ENCODE results near the gene CENATAC.
A peak's percentile ranks its signal among the peaks of the same experiment; 100 is the strongest.
"Not testable (repeated sequence)": the region's sequence is repeated elsewhere in the genome, so short reads cannot be mapped to it uniquely, and the experiment has no call there.

The CENATAC gene

DNA sequence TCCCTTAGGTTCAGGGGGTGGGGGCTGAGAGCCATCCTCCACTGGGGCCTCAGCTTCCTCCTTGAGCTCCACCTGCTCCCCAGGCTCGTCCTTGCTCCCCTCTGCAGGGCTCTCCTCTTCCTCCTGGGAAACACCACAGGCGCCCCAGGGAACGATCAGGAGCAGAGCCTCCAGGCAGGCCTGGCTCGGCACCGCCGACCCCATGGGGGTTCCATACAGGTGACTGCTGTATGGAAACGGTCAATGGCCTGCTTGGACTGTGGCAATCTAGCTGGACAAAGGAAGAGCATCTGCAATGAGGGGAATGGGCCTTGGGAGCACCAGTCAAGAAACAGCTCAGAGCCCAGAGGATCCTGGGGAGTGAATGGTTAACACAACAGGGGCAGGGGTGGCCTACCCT is 51.1 kb downstream of the CENATAC start:
- no peaks in the 10 kb centered on the region for H3K27me3 ChIP-seq (ENCODE audit: control insufficient read depth, insufficient read depth, low read length)
- no peak overlapping the region for H3K4me3 ChIP-seq (ENCODE audit: low read length)
- H3K9ac ChIP-seq (ENCODE audit: low read length), result no peak overlapping the region
- no peaks in the 10 kb centered on the region for H3K9me3 ChIP-seq (ENCODE audit: control insufficient read depth, low read length)
- H3K4me1 ChIP-seq (ENCODE audit: control insufficient read depth, insufficient read depth, low read length), result no peaks in the 10 kb centered on the region
- peaks cover 43% of the 10 kb centered on the region for H3K36me3 ChIP-seq (ENCODE audit: control insufficient read depth, insufficient read depth, low read length)

DNA sequence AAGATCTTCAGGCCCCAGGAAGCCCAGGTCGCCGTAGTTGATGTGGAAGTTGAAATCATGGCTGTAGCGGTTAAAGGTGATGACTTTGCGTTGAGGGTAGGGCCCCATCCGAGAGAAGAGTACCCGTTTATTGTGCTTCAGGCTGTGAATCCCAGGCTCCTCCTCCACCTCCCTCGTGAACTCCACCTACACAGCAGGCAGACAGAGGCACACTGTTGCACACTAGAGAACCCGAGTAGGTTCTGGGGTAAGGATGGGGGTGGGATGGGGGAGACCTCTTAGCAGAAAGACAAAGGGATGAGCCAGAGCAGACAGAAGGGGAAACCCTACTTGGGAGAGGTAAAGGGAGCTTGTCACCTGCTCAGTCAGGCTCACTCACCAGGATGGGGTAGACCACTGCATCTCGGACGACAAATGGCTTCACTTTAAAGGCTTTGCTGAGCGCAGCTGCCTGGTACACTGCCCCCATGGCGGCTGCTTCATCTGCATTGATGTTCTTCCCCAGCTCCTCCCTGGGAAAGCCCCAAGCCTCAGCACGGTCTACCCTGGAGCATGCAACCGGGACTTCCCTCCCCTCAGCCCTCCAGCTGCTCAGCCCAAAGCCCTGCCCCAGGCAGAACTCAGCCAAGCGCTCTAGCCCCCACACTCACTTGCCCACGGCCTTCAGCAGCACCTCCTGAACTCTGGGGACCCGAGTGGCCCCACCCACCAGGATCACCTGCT is 53.7 kb downstream of the CENATAC start:
- Histone ChIP-seq H3K27me3 (ENCODE audit: control insufficient read depth, insufficient read depth, low read length) (no peaks in the 10 kb centered on the region), H3K4me1 (ENCODE audit: control insufficient read depth, insufficient read depth, low read length) (peaks cover 15% of the 10 kb centered on the region), H3K36me3 (ENCODE audit: control insufficient read depth, insufficient read depth, low read length) (peaks cover 43% of the 10 kb centered on the region), H3K9ac (ENCODE audit: low read length) (no peak overlapping the region), H3K9me3 (ENCODE audit: control insufficient read depth, low read length) (no peaks in the 10 kb centered on the region), H3K4me3 (ENCODE audit: low read length) (no peak overlapping the region)

DNA sequence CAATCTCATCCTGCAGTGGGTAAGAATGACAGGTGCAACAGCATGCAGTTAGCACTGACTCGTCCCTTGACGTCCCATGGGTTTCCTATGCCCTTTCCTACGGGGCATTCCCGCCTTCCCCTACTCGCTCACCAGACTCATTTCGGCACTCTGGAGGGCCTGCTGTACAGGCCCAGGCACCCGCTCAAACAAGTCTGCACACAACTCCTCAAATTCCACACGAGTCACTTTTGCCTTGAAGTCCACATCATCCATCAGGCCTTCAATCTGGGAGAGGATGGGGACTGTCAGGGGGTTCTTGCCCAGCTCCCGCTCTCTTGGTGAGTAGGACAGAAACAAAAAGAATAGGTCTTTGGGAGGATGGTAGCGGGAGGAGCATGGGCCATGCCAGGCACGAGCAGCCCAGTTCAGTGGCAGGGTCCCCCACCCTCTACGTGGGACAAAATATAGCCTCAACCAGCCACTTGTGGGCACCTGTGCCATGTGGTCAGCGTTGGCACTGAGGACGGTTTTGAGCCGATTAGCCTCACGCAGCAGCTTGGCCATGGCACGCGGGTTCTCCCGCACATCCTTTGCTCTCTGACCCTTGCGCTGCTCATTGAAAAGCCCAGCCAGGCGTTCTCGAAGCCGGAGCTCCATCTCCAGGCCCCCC is 54.4 kb downstream of the CENATAC start:
- Histone ChIP-seq H3K4me1 (ENCODE audit: control insufficient read depth, insufficient read depth, low read length) (peaks cover 15% of the 10 kb centered on the region), H3K36me3 (ENCODE audit: control insufficient read depth, insufficient read depth, low read length) (peaks cover 42% of the 10 kb centered on the region), H3K9me3 (ENCODE audit: control insufficient read depth, low read length) (no peaks in the 10 kb centered on the region), H3K9ac (ENCODE audit: low read length) (no peak overlapping the region), H3K27me3 (ENCODE audit: control insufficient read depth, insufficient read depth, low read length) (no peaks in the 10 kb centered on the region), H3K4me3 (ENCODE audit: low read length) (no peak overlapping the region)

DNA sequence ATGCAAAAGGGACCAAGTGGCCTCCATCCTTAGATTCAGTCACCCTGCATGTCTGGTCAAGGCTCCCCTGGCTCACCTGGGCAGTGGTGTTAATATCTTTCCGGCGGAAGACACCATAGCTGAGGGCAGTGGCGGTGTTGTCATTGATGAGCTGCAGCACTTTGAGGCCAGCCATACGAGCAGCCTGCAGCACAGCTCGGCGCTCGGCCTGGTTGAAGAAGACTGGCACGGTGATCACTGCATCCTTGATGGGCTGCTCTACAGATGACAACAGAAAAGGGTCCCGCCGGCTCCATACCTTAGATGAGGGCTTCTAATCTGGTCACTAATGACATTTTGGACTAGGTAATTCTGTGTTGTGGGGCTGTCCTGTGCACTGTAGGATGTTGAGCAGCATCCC is 56.5 kb downstream of the CENATAC start:
- H3K4me3 ChIP-seq (ENCODE audit: low read length), result no peak overlapping the region
- H3K4me1 ChIP-seq (ENCODE audit: control insufficient read depth, insufficient read depth, low read length), result peaks cover 15% of the 10 kb centered on the region
- no peaks in the 10 kb centered on the region for H3K9me3 ChIP-seq (ENCODE audit: control insufficient read depth, low read length)
- H3K27me3 ChIP-seq (ENCODE audit: control insufficient read depth, insufficient read depth, low read length), result no peaks in the 10 kb centered on the region
- peaks cover 26% of the 10 kb centered on the region for H3K36me3 ChIP-seq (ENCODE audit: control insufficient read depth, insufficient read depth, low read length)
- H3K9ac ChIP-seq (ENCODE audit: low read length), result no peak overlapping the region

DNA sequence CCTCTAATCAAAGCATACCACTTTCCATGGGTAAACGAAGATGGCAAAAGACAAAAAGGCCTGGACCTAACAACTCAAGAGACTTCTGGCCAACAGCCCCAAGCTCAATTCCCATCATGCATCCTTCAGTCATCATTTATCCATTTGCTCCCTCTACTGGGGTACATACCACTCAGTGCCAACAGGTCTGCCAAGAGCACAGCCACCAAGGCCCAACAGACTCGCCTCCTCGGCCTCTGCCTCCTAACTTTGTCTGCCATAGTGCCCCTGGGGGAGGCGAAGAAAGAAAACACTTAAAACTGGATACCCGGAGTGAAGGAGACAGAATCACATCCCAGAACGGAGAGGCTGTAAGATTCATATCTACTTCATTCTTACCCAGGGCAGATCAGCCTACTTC is 58.0 kb downstream of the CENATAC start:
- peak overlapping the region; percentile 60 for H3K4me3 ChIP-seq (ENCODE audit: low read length)
- H3K27me3 ChIP-seq (ENCODE audit: control insufficient read depth, insufficient read depth, low read length), result no peaks in the 10 kb centered on the region
- H3K36me3 ChIP-seq (ENCODE audit: control insufficient read depth, insufficient read depth, low read length), result peaks cover 24% of the 10 kb centered on the region
- peaks cover 15% of the 10 kb centered on the region for H3K4me1 ChIP-seq (ENCODE audit: control insufficient read depth, insufficient read depth, low read length)
- peak overlapping the region; percentile 75 for H3K9ac ChIP-seq (ENCODE audit: low read length)
- H3K9me3 ChIP-seq (ENCODE audit: control insufficient read depth, low read length), result no peaks in the 10 kb centered on the region

DNA sequence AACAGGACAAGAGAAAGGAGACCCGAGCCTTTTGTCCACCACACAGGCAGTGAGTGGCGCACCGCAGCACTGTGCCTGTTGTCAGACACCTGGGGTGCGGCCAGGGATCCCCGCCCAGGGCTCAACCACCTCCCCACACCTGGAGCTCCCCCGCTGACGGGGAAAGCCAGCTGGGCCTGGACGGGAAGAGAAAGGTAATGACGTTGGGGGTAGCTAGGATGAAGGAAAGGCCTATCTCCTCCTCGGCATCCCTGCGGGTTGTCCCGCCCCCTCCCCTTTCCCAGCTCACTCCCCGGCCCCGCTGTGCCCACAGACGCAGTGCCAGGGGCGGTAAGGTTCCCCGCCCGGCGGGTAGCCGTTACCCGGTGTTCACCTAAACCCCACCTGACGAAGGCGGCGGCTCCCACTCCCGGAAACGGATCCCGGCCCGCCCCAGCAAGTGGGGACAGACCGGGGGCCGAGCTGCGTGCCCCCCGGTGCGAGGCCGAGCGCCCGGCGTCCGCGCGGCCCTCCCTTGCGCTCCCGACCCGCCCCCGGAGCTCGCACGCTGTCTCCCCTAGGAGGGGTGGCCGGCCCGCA is 58.6 kb downstream of the CENATAC start:
- H3K9ac ChIP-seq (ENCODE audit: low read length), result peak overlapping the region; percentile 75
- no peaks in the 10 kb centered on the region for H3K27me3 ChIP-seq (ENCODE audit: control insufficient read depth, insufficient read depth, low read length)
- H3K9me3 ChIP-seq (ENCODE audit: control insufficient read depth, low read length), result no peaks in the 10 kb centered on the region
- peaks cover 15% of the 10 kb centered on the region for H3K4me1 ChIP-seq (ENCODE audit: control insufficient read depth, insufficient read depth, low read length)
- H3K4me3 ChIP-seq (ENCODE audit: low read length), result peak overlapping the region; percentile 60
- peaks cover 24% of the 10 kb centered on the region for H3K36me3 ChIP-seq (ENCODE audit: control insufficient read depth, insufficient read depth, low read length)

DNA sequence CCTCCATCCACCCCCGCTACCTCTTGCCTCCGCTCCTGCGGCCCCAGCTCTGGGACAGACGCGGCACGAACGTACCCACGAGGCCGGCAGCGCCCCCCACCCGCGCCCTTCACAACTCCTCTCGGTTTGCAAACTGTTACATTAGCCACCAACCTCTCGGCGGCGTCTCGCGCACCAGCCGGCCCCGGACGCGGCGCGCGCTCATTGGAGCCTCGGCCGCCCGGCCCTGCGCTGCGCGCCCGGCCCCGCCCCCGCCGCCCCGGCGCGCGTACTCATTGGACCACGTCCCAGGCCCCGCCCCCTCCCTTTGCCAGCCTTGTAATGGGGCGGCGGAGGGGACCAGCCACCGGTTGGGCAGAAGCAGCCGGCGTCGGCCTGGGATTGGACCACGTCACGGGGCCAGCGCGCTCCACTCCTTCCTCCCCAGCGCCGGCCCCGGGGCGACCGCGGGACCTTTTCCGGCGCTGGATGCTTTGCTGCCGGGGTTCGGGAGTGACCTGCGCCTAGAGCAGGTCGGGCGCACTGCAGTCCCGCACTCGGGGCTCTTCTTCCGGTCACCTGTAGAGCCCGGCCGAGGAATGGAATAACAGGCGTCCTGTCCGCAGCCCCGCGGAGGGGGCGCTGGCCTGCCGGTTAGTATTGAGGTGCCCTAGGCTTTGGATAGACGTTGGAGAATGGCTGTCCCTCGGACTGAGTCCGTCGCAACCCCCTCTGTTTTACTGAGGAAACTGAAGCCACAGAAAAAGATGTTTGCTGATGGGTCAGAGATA is 59.2 kb downstream of the CENATAC start, which contains the start of gene HYOU1:
TSS of gene HYOU1 (minus strand) at position 206 of the 770 bp plus-strand sequence. CDS start 1,045 bp downstream, outside the sequence.
- H3K9ac ChIP-seq (ENCODE audit: low read length), result peak within 1 kb of the TSS; percentile 75
- H3K4me3 ChIP-seq (ENCODE audit: low read length), result peak within 1 kb of the TSS; percentile 60
- no peaks in the 10 kb centered on the region for H3K27me3 ChIP-seq (ENCODE audit: control insufficient read depth, insufficient read depth, low read length)
- no peaks in the 10 kb centered on the region for H3K9me3 ChIP-seq (ENCODE audit: control insufficient read depth, low read length)
- H3K36me3 ChIP-seq (ENCODE audit: control insufficient read depth, insufficient read depth, low read length), result peaks cover 20% of the 10 kb centered on the region
- peaks cover 15% of the 10 kb centered on the region for H3K4me1 ChIP-seq (ENCODE audit: control insufficient read depth, insufficient read depth, low read length)

DNA sequence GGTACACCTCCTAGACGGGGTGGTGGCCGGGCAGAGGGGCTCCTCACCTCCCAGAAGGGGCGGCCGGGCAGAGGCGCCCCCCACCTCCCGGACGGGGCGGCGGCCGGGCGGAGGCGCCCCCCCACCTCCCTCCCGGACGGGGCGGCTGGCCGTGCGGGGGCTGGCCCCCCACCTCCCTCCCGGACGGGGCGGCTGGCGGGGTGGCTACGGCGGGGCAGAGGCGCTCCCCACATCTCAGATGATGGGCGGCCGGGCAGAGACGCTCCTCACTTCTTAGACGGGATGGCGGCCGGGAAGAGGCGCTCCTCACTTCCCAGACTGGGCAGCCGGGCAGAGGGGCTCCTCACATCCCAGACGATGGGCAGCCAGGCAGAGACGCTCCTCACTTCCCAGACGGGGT is 61.2 kb downstream of the CENATAC start:
- peaks cover 20% of the 10 kb centered on the region for H3K4me1 ChIP-seq (ENCODE audit: control insufficient read depth, insufficient read depth, low read length)
- H3K27me3 ChIP-seq (ENCODE audit: control insufficient read depth, insufficient read depth, low read length); H3K4me3 ChIP-seq (ENCODE audit: low read length); H3K9ac ChIP-seq (ENCODE audit: low read length); H3K9me3 ChIP-seq (ENCODE audit: control insufficient read depth, low read length); H3K36me3 ChIP-seq (ENCODE audit: control insufficient read depth, insufficient read depth, low read length): not testable (repeated sequence)

DNA sequence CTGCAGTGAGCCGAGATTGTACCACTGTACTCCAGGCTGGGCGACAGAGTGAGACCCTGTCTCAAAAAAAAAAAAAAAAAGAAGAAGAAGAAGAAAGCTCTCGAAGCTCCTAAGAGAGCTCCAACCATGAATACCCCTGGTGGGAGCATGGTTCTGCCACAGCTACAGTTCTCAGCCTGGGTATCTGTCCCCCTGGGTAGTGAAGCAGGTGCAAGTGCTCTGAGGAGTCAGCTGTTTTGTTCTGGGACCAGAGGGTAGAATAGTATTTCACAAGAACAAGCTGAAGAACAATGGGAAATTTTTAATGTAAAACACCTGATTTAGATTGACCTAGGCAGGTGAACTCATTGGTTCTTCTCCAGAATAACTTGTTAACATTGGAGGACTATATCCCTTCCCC is 63.3 kb downstream of the CENATAC start:
- Histone ChIP-seq H3K4me1 (ENCODE audit: control insufficient read depth, insufficient read depth, low read length) (peaks cover 8% of the 10 kb centered on the region), H3K4me3 (ENCODE audit: low read length) (no peak overlapping the region), H3K9me3 (ENCODE audit: control insufficient read depth, low read length) (no peaks in the 10 kb centered on the region), H3K36me3 (ENCODE audit: control insufficient read depth, insufficient read depth, low read length) (no peaks in the 10 kb centered on the region), H3K9ac (ENCODE audit: low read length) (no peak overlapping the region), H3K27me3 (ENCODE audit: control insufficient read depth, insufficient read depth, low read length) (no peaks in the 10 kb centered on the region)

DNA sequence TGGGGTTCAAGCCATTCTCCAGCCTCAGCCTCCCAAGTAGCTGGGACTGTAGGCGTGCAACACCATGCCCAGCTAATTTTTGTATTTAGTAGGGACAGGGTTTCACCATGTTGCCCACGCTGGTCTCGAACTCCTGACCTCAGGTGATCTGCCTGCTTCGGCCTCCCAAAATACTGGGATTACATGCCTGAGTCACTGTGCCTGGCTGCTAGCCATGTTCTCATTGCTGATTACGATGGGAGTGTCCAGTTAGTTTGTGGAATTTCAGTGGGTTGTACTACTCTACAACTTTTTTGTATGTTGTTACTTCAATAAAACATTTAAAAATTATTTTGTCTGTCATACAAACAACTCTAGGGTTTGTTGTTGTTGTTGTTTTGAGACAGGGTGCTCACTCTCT is 64.8 kb downstream of the CENATAC start:
- H3K9me3 ChIP-seq (ENCODE audit: control insufficient read depth, low read length), result no peaks in the 10 kb centered on the region
- H3K27me3 ChIP-seq (ENCODE audit: control insufficient read depth, insufficient read depth, low read length), result no peaks in the 10 kb centered on the region
- peaks cover 10% of the 10 kb centered on the region for H3K4me1 ChIP-seq (ENCODE audit: control insufficient read depth, insufficient read depth, low read length)
- H3K9ac ChIP-seq (ENCODE audit: low read length), result no peak overlapping the region
- H3K36me3 ChIP-seq (ENCODE audit: control insufficient read depth, insufficient read depth, low read length), result no peaks in the 10 kb centered on the region
- H3K4me3 ChIP-seq (ENCODE audit: low read length), result no peak overlapping the region

DNA sequence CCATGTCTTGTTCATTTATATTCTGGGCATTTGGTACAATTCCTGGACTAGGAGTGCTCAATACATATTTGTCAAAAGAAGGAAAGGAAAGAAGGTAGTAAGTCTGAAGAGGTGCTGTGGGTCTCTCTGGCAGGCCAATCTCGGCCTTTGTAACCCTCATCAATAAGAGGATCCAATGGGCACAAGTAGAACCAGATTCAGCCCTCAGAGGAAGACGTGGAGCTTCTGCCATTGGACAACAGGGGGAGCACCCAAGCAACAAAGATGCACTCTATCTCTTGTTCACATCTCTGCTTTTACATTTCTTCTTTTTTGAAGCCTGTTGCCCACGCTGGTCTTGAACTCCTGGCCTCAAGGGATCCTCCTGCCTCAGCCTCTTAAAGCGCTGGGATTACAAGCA is 67.4 kb downstream of the CENATAC start:
- no peaks in the 10 kb centered on the region for H3K36me3 ChIP-seq (ENCODE audit: control insufficient read depth, insufficient read depth, low read length)
- H3K27me3 ChIP-seq (ENCODE audit: control insufficient read depth, insufficient read depth, low read length), result no peaks in the 10 kb centered on the region
- peaks cover 10% of the 10 kb centered on the region for H3K4me1 ChIP-seq (ENCODE audit: control insufficient read depth, insufficient read depth, low read length)
- H3K9ac ChIP-seq (ENCODE audit: low read length), result no peak overlapping the region
- no peak overlapping the region for H3K4me3 ChIP-seq (ENCODE audit: low read length)
- H3K9me3 ChIP-seq (ENCODE audit: control insufficient read depth, low read length), result no peaks in the 10 kb centered on the region

All from mucosa of stomach (tissue), 1 donor.